ENCODE data around the gene NMU. TPM values are rescaled to one million over a fixed set of nuclear protein-coding genes. Genes with fewer than 3 reads are reported as not detected.

NMU gene
- total and polyA plus RNA-seq, 2 experiments from 2014 or later = not detected

GRCh38 chr4:55571806-55572205, 64.3 kb downstream of the NMU start:
- no peak for DNase-seq
- Histone ChIP-seq H2AFZ (no peak overlapping the region), H3F3A (ENCODE audit: insufficient read depth) (no peaks in the 10 kb centered on the region), H4K20me1 (ENCODE audit: insufficient read depth) (no peaks in the 10 kb centered on the region), H3K9me2 (ENCODE audit: insufficient read depth) (no peaks in the 10 kb centered on the region), H3K27ac (no peak overlapping the region), H3K27me3 (replicated peaks; ENCODE audit: insufficient read depth) (no peaks in the 10 kb centered on the region), H3K4me3 (no peak overlapping the region), H3K79me2 (ENCODE audit: insufficient read depth) (no peaks in the 10 kb centered on the region), H3K9ac (no peak overlapping the region), H3K36me3 (ENCODE audit: low read depth) (no peaks in the 10 kb centered on the region), H3K4me1 (ENCODE audit: insufficient read depth) (no peaks in the 10 kb centered on the region), H3K4me2 (ENCODE audit: unreplicated experiment) (no peak overlapping the region), H3K9me3 (ENCODE audit: low read depth) (no peaks in the 10 kb centered on the region)
- TF ChIP-seq EZH2phosphoT487 (IDR thresholded peaks at IDR 0.05; ENCODE audit: insufficient read depth, low read depth) (no peak), EZH2 (IDR thresholded peaks at IDR 0.05; ENCODE audit: insufficient read depth, poor library complexity, severe bottlenecking) (no peak)
- 55 to 59% methylated on average over 3 of the region's 3 CpGs for WGBS, 2 experiments (ENCODE audit: low coverage in 1 of 2, low lambda C conversion rate in 2 of 2, missing lambda C conversion rate in 2 of 2)
- in situ Hi-C loops (cut with MboI) = loop anchor here (25.0 kb wide), 1 partner anchor 560 kb away; no protein-coding TSS in a partner anchor

DNA sequence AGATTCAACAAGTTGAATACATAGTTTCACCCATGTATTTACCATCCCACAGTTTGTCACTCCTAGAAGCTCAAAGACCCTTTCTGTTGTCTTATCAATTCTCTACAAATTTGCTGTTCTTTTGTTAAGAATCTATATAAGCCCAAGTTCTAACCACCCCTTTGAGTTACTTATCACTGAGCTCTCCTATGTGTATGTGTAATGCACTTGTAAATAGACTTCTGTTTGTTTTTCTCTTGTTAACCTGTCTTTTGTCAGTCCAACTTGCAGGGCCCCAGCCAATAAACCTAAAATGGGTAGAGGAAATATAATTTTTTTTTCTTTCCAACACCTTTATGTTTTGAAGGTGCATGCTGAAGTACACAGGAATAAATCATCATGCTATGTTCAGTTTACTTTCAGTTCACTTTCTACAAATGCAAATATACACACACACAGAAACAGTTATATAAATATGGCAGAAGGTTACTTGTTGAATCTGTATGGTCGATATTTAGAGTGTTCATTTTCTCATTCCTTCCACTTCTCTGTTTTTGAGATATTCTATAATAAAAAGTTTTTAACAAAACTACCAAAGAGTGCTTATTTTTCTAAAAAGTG, 67.1 kb downstream of the NMU start:
- DNase-seq = no peak
- Histone ChIP-seq H3K9me3 (ENCODE audit: low read depth) (no peaks in the 10 kb centered on the region), H3F3A (ENCODE audit: insufficient read depth) (no peaks in the 10 kb centered on the region), H3K27me3 (replicated peaks; ENCODE audit: insufficient read depth) (no peaks in the 10 kb centered on the region; the same call in none of the 2 replicates), H3K36me3 (ENCODE audit: low read depth) (no peaks in the 10 kb centered on the region), H3K9ac (no peak overlapping the region), H2AFZ (no peak overlapping the region), H3K9me2 (ENCODE audit: insufficient read depth) (no peaks in the 10 kb centered on the region), H3K4me2 (ENCODE audit: unreplicated experiment) (no peak overlapping the region), H3K4me3 (no peak overlapping the region), H4K20me1 (ENCODE audit: insufficient read depth) (no peaks in the 10 kb centered on the region), H3K79me2 (ENCODE audit: insufficient read depth) (no peaks in the 10 kb centered on the region), H3K27ac (no peak overlapping the region), H3K4me1 (ENCODE audit: insufficient read depth) (no peaks in the 10 kb centered on the region)
- 49 to 60% methylated on average over 1 of the region's 1 CpG for WGBS, 2 experiments (ENCODE audit: low coverage in 1 of 2, low lambda C conversion rate in 2 of 2, missing lambda C conversion rate in 2 of 2)
- TF ChIP-seq EZH2phosphoT487 (IDR thresholded peaks at IDR 0.05; ENCODE audit: insufficient read depth, low read depth) (no peak), EZH2 (IDR thresholded peaks at IDR 0.05; ENCODE audit: insufficient read depth, poor library complexity, severe bottlenecking) (no peak)
- in situ Hi-C loops (cut with MboI) = loop anchor here (25.0 kb wide), 1 partner anchor 557 kb away; no protein-coding TSS in a partner anchor

DNA sequence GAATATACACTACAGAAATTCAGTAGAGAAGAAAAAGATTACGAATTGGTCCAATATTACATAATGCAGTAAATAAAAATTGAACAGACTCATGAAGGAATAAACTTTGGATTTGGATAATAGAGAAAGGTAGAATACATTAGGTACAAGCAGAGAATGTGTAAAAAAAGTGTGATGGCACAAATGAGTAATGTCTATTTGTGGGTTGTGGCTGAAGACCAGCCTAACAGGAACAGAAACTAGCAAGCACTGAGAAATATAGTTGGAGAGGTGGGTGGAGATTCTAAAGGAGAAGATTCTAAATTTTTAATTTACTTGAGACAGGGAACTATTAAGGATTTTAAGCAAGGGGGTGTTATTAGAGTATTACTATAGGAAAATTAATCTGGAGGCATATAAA, 74.2 kb downstream of the NMU start:
- TF ChIP-seq EZH2 (IDR thresholded peaks at IDR 0.05; ENCODE audit: insufficient read depth, poor library complexity, severe bottlenecking) (no peak), EZH2phosphoT487 (IDR thresholded peaks at IDR 0.05; ENCODE audit: insufficient read depth, low read depth) (no peak)
- Histone ChIP-seq H2AFZ (no peak overlapping the region), H3K4me3 (no peak overlapping the region), H3K27ac (no peak overlapping the region), H3K4me1 (ENCODE audit: insufficient read depth) (no peaks in the 10 kb centered on the region), H3K9me3 (ENCODE audit: low read depth) (no peaks in the 10 kb centered on the region), H3K4me2 (ENCODE audit: unreplicated experiment) (no peak overlapping the region), H3K9me2 (ENCODE audit: insufficient read depth) (no peaks in the 10 kb centered on the region), H3K36me3 (ENCODE audit: low read depth) (no peaks in the 10 kb centered on the region), H3K9ac (no peak overlapping the region), H3K79me2 (ENCODE audit: insufficient read depth) (no peaks in the 10 kb centered on the region), H4K20me1 (ENCODE audit: insufficient read depth) (no peaks in the 10 kb centered on the region), H3K27me3 (replicated peaks; ENCODE audit: insufficient read depth) (peaks cover 14% of the 10 kb centered on the region), H3F3A (ENCODE audit: insufficient read depth) (no peaks in the 10 kb centered on the region)
- WGBS, 2 experiments (ENCODE audit: low coverage in 1 of 2, low lambda C conversion rate in 2 of 2, missing lambda C conversion rate in 2 of 2) = 45 to 47% methylated on average over 1 of the region's 1 CpG
- in situ Hi-C loops (cut with MboI) = loop anchor here (25.0 kb wide), 1 partner anchor 550 kb away; no protein-coding TSS in a partner anchor
- peak; percentile 8 for DNase-seq

GRCh38 chr4:55560096-55560495, 76.0 kb downstream of the NMU start:
- no peak overlapping the region for H3K4me3 ChIP-seq
- DNase-seq = no peak
- no peaks in the 10 kb centered on the region for H3K9me2 ChIP-seq (ENCODE audit: insufficient read depth)
- H3K27me3 ChIP-seq (replicated peaks; ENCODE audit: insufficient read depth) = peaks cover 14% of the 10 kb centered on the region
- no peaks in the 10 kb centered on the region for H4K20me1 ChIP-seq (ENCODE audit: insufficient read depth)
- H3K79me2 ChIP-seq (ENCODE audit: insufficient read depth) = no peaks in the 10 kb centered on the region
- no peak overlapping the region for H3K27ac ChIP-seq
- no peaks in the 10 kb centered on the region for H3K36me3 ChIP-seq (ENCODE audit: low read depth)
- in situ Hi-C loops (cut with MboI) = loop anchor here (25.0 kb wide), 1 partner anchor 548 kb away; no protein-coding TSS in a partner anchor
- TF ChIP-seq EZH2 (IDR thresholded peaks at IDR 0.05; ENCODE audit: insufficient read depth, poor library complexity, severe bottlenecking) = no peak
- TF ChIP-seq EZH2phosphoT487 (IDR thresholded peaks at IDR 0.05; ENCODE audit: insufficient read depth, low read depth) = no peak
- no peaks in the 10 kb centered on the region for H3K9me3 ChIP-seq (ENCODE audit: low read depth)
- H3K9ac ChIP-seq = no peak overlapping the region
- no peak overlapping the region for H2AFZ ChIP-seq
- no peak overlapping the region for H3K4me2 ChIP-seq (ENCODE audit: unreplicated experiment)
- no peaks in the 10 kb centered on the region for H3K4me1 ChIP-seq (ENCODE audit: insufficient read depth)
- WGBS, 2 experiments (ENCODE audit: low coverage in 1 of 2, low lambda C conversion rate in 2 of 2, missing lambda C conversion rate in 2 of 2) = 53 to 63% methylated on average over 3 of the region's 3 CpGs
- H3F3A ChIP-seq (ENCODE audit: insufficient read depth) = no peaks in the 10 kb centered on the region
